OCI-LY7 (cell line): ENCODE results near the gene MUC12. TPM values are rescaled to one million over a fixed set of nuclear protein-coding genes. Genes with fewer than 3 reads are reported as not detected.

Source experiments
- BruUV-seq: library from RNA; stranded (reverse); fragments of 400-500 nt; replicated peaks from 2 replicates; lab custom pipeline; 2021; lab: Mats Ljungman, UMichigan
- CTCF ChIA-PET: fragments of 300-600 bp; sonication (Branson Sonifier 250); formaldehyde crosslinking; loops from one replicate; lab custom pipeline; 2022; ENCODE audit warnings: antibody characterized with exemption; ENCODE audit not compliant: unreplicated experiment; lab: Charles Lee
- POLR2A ChIA-PET: fragments of 300-600 bp; sonication (Branson Sonifier 250); formaldehyde crosslinking; loops from one replicate; lab custom pipeline; 2022; ENCODE audit warnings: antibody characterized with exemption; lab: Charles Lee
- DNase-seq: peaks from one replicate; pipeline ENCODE4 v3.0.0-alpha.2; 2015; ENCODE audit warnings: low spot score
- H2AFZ ChIP-seq: fragments of 200-600 bp; sonication (generic), shearing (Covaris generic); 2 replicates; pipeline ENCODE4 v1.6.1; 2014; ENCODE audit warnings: mild to moderate bottlenecking, antibody characterized with exemption, low read length, moderate library complexity
- H3K27ac ChIP-seq: fragments of 200-600 bp; sonication (generic); 2 replicates; pipeline ENCODE4 v1.5.1; 2014; ENCODE audit warnings: mixed run types, low read depth, mild to moderate bottlenecking, moderate library complexity, low read length, inconsistent platforms; ENCODE audit not compliant: poor library complexity, severe bottlenecking
- H3K36me3 ChIP-seq: fragments of 200-600 bp; sonication (generic); 2 replicates; pipeline ENCODE4 v1.6.1; 2014; ENCODE audit warnings: mild to moderate bottlenecking, antibody characterized with exemption, low read length, moderate library complexity, mixed read lengths; ENCODE audit not compliant: insufficient read depth
- H3K4me1 ChIP-seq: fragments of 200-600 bp; sonication (generic); 2 replicates; pipeline ENCODE4 v1.5.1; 2014; ENCODE audit warnings: mild to moderate bottlenecking, low read length; ENCODE audit not compliant: insufficient read depth, poor library complexity, severe bottlenecking
- H3K4me2 ChIP-seq: fragments of 200-600 bp; sonication (generic); 2 replicates; pipeline ENCODE4 v1.6.1; 2014; ENCODE audit warnings: mild to moderate bottlenecking, low read length
- H3K4me3 ChIP-seq: fragments of 200-600 bp; sonication (generic); 2 replicates; pipeline ENCODE4 v1.5.1; 2014; ENCODE audit warnings: mild to moderate bottlenecking, low read depth, low read length; ENCODE audit not compliant: poor library complexity, severe bottlenecking
- H3K79me2 ChIP-seq: fragments of 200-600 bp; sonication (generic); 2 replicates; pipeline ENCODE4 v1.6.1; 2016; ENCODE audit warnings: low read depth, mild to moderate bottlenecking, low read length, moderate library complexity, mixed read lengths; ENCODE audit not compliant: insufficient read depth
- H3K9me2 ChIP-seq: fragments of 200-600 bp; sonication (generic); 2 replicates; pipeline ENCODE4 v1.6.1; 2016; ENCODE audit warnings: mild to moderate bottlenecking, low read length, mixed read lengths; ENCODE audit not compliant: insufficient read depth
- H3K9me3 ChIP-seq: fragments of 200-600 bp; sonication (generic); 2 replicates; pipeline ENCODE4 v1.6.1; 2014; ENCODE audit warnings: mild to moderate bottlenecking, mixed run types, low read length, mixed read lengths
- H4K20me1 ChIP-seq: fragments of 200-600 bp; sonication (generic); 2 replicates; pipeline ENCODE4 v1.6.1; 2014; ENCODE audit warnings: mild to moderate bottlenecking, antibody characterized with exemption, low read length, moderate library complexity, mixed read lengths; ENCODE audit not compliant: insufficient read depth
- CTCF ChIP-seq: fragments of 200-600 bp; sonication (generic); conservative IDR thresholded peaks from 2 replicates; pipeline ENCODE4 v1.5.1; 2014; ENCODE audit warnings: mild to moderate bottlenecking, antibody characterized with exemption, low read length, moderate library complexity, mixed read lengths
- EZH2phosphoT487 ChIP-seq: fragments of 200-600 bp; sonication (generic); IDR thresholded peaks from 2 replicates; pipeline ENCODE4 v1.6.1; 2018; ENCODE audit warnings: low read depth, borderline replicate concordance, mild to moderate bottlenecking, mixed run types, antibody characterized with exemption, low read length, moderate library complexity, mixed read lengths
- intact Hi-C: fragments of 100-400 bp; cut with micrococcal nuclease; formaldehyde crosslinking; loops from one replicate; pipeline ENCODE4 v1.10.0; 2022; ENCODE audit not compliant: unreplicated experiment
- total RNA-seq, 2 experiments: library from RNA; depleted of rRNA in 1 of 2; stranded (reverse); fragments of >200 nt in 1 of 2; shearing (Covaris generic) in 1 of 2; gene quantifications; 2 replicates each; pipeline ENCODE4 v1.2.3, GENCODE V29; 2014 to 2022

MUC12 gene
- total RNA-seq, 2 experiments from 2014 or later, result not detected

DNA sequence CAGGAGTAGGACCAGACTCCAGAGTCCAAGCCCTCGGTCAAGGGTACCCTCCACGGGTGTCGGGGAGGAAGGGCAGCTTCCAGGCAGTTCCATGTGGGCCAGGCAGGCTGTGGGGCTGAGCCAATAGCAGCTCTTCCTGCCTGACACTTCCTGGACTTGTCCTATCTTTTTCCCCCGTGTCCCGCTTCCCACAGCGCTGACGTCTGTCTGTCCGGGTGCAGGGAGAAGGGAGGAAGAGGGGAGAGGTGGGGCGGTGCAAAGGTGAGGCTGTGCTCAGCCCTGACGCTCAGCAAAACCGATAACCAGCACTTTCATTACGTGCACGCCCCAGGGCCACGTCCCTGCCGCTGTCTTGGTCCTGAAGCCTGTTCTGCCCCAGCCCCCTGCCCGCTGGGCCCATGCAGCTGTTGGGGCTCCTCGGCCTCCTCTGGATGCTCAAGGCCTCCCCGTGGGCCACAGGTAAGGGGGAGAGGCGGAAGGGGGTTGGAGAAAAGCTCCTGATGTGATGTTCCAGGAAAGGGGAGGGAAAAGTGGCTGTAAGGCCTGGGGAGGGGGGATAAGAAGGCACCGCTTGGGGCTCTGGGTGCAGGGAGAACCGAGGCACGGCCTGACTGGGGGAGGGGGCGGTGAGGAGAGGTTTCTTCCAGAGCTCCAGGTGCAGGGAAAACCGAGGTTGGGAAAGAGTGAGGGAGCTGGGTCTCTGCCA, 20.0 kb upstream of the MUC12 start, which contains the start of gene MUC3A:
MUC3A (plus strand) TSS at position 308 of the 706 bp plus-strand sequence; CDS start at position 399, 91 bp downstream.
- H3K79me2 ChIP-seq, result no peaks in the 10 kb centered on the region
- H2AFZ ChIP-seq, result no peak within 1 kb of the TSS
- no TSS peak for BruUV-seq
- H3K9me3 ChIP-seq, result no peaks in the 10 kb centered on the region
- H3K9me2 ChIP-seq, result no peaks in the 10 kb centered on the region
- TF ChIP-seq EZH2phosphoT487, result no peak
- no peak for TF ChIP-seq CTCF
- no peaks in the 10 kb centered on the region for H3K36me3 ChIP-seq
- H3K27ac ChIP-seq, result no peak within 1 kb of the TSS
- intact Hi-C loops, result no loop called here
- POLR2A ChIA-PET, result no interaction called here
- H3K4me1 ChIP-seq, result no peaks in the 10 kb centered on the region
- H3K4me3 ChIP-seq, result no peak within 1 kb of the TSS
- H4K20me1 ChIP-seq, result no peaks in the 10 kb centered on the region
- no peak within 1 kb of the TSS for H3K4me2 ChIP-seq
- CTCF ChIA-PET, result no interaction called here
- no peak for DNase-seq

- Histone ChIP-seq H3K79me2 (no peaks in the 10 kb centered on the region), H3K4me3 (no peak overlapping the region), H3K27ac (no peak overlapping the region), H3K9me3 (no peaks in the 10 kb centered on the region), H2AFZ (no peak overlapping the region), H3K9me2 (no peaks in the 10 kb centered on the region), H3K4me2 (no peak overlapping the region), H4K20me1 (no peaks in the 10 kb centered on the region), H3K4me1 (no peaks in the 10 kb centered on the region), H3K36me3 (no peaks in the 10 kb centered on the region)
- POLR2A ChIA-PET, result no interaction called here
- no peak for DNase-seq
- CTCF ChIA-PET, result no interaction called here
- no peak for TF ChIP-seq CTCF
- no peak for TF ChIP-seq EZH2phosphoT487
- intact Hi-C loops, result no loop called here
- BruUV-seq, result no TSS peak
Measured at GRCh38 chr7:100949933-100950443, 19.4 kb upstream of the MUC12 start.

- Histone ChIP-seq H3K36me3 (no peaks in the 10 kb centered on the region), H3K79me2 (no peaks in the 10 kb centered on the region), H2AFZ (no peak overlapping the region), H3K27ac (no peak overlapping the region), H3K4me1 (no peaks in the 10 kb centered on the region), H4K20me1 (no peaks in the 10 kb centered on the region), H3K4me3 (no peak overlapping the region), H3K9me2 (no peaks in the 10 kb centered on the region), H3K9me3 (no peaks in the 10 kb centered on the region), H3K4me2 (no peak overlapping the region)
- ChIA-PET POLR2A (interaction anchor here (0.5 to 0.6 kb wide), 2 partner anchors 425 to 554 kb away, joined by 3 to 4 read pairs; no protein-coding TSS in a partner anchor), CTCF (no interaction called here)
- TF ChIP-seq CTCF (no peak), EZH2phosphoT487 (no peak)
- BruUV-seq, result no TSS peak
- intact Hi-C loops, result no loop called here
- DNase-seq, result no peak
Measured at GRCh38 chr7:100951172-100951571, 18.2 kb upstream of the MUC12 start.
